Choroid plexus epithelial cell (primary cell): Measurements from ENCODE around the gene EHBP1.
"Not testable (repeated sequence)": the region's sequence is repeated elsewhere in the genome, so short reads cannot be mapped to it uniquely, and the experiment has no call there.

ENCODE experiments used
- DNase-seq: peaks from one replicate; pipeline ENCODE4 v3.0.0-alpha.2; 2010; ENCODE audit warnings: low read depth
- H3K4me3 ChIP-seq: 2 replicates; pipeline ENCODE4 v1.5.1; 2011; ENCODE audit warnings: low read depth, mild to moderate bottlenecking, control low read depth, low read length, moderate library complexity
- CTCF ChIP-seq: conservative IDR thresholded peaks from 2 replicates; pipeline ENCODE4 v1.5.1; 2011; ENCODE audit warnings: low read depth, mild to moderate bottlenecking, control low read depth, inconsistent platforms, low read length, moderate library complexity

EHBP1 gene

GRCh38 chr2:63009490-63009889 is 304.0 kb downstream of the EHBP1 start:
- no peak for DNase-seq
- H3K4me3 ChIP-seq: no peak overlapping the region
- TF ChIP-seq CTCF: no peak

- DNase-seq: peak; percentile 8
- no peak overlapping the region for H3K4me3 ChIP-seq
- TF ChIP-seq CTCF: no peak
Measured at GRCh38 chr2:63012541-63012940, 307.0 kb downstream of the EHBP1 start.

- no peak overlapping the region for H3K4me3 ChIP-seq
- DNase-seq: no peak
- TF ChIP-seq CTCF: no peak
Measured at GRCh38 chr2:63013438-63013837, 307.9 kb downstream of the EHBP1 start.

- DNase-seq: no peak
- no peak for TF ChIP-seq CTCF
- no peak overlapping the region for H3K4me3 ChIP-seq
Measured at GRCh38 chr2:63015389-63015788, 309.9 kb downstream of the EHBP1 start.

GRCh38 chr2:63018439-63018838 is 312.9 kb downstream of the EHBP1 start:
- no peak overlapping the region for H3K4me3 ChIP-seq
- no peak for TF ChIP-seq CTCF
- DNase-seq: no peak

GRCh38 chr2:63019686-63020085 is 314.2 kb downstream of the EHBP1 start:
- not testable (repeated sequence) for DNase-seq, H3K4me3 ChIP-seq

GRCh38 chr2:63023444-63023843 is 317.9 kb downstream of the EHBP1 start:
- peak; percentile 72 for DNase-seq
- H3K4me3 ChIP-seq: no peak overlapping the region

More at GRCh38 chr2:63023444-63023843, 317.9 kb downstream of the EHBP1 start:
- peak; percentile 72 for TF ChIP-seq CTCF
